Bronchus fibroblast of lung (primary cell): Measurements from ENCODE around the gene YJU2. TPM values are rescaled to one million over a fixed set of nuclear protein-coding genes. Genes with fewer than 3 reads are reported as not detected.

Experiments
- total RNA-seq: library from RNA; depleted of rRNA; stranded (reverse); fragments of >200 nt; gene quantifications from 2 replicates; pipeline ENCODE4 v1.2.3, GENCODE V29; 2015

Gene YJU2
- total RNA-seq, result 24.8 and 26.1 TPM in 2 replicates

GRCh38 chr19:4246767-4247593 lies at the start of gene YJU2:
Gene YJU2 (plus strand): TSS chr19:4247080. CDS start chr19:4247147, 67 bp downstream.

GRCh38 chr19:4229179-4229931 lies 17.5 kb upstream of the YJU2 start, which contains the start of gene EBI3:
Gene EBI3 (plus strand): TSS chr19:4229523. CDS start chr19:4229551, 28 bp downstream.

GRCh38 chr19:4278419-4279266 lies 31.8 kb downstream of the YJU2 start, which contains the start of gene SHD:
Gene SHD (plus strand): TSS chr19:4279266. CDS start chr19:4280064, 798 bp downstream.

GRCh38 chr19:4302243-4302640 lies 55.4 kb downstream of the YJU2 start, which contains the start of gene TMIGD2:
Gene TMIGD2 (minus strand): TSS chr19:4302389. CDS start chr19:4302385, 4 bp downstream.

GRCh38 chr19:4304538-4305256 lies 57.8 kb downstream of the YJU2 start, which contains the start of gene FSD1:
Gene FSD1 (plus strand): TSS chr19:4304598. CDS start chr19:4304747, 149 bp downstream.

Other genes with a start within 250 kb of the YJU2 start
- 14.3 and 20.5 TPM in 2 replicates for gene PIAS4, start 239.3 kb upstream of the YJU2 start, total RNA-seq
- gene ZBTB7A, start 180.2 kb upstream of the YJU2 start, total RNA-seq, result 20.2 and 24.9 TPM in 2 replicates
- gene MAP2K2, start 123.0 kb upstream of the YJU2 start, total RNA-seq, result 152 and 158 TPM in 2 replicates
- gene CREB3L3, start 93.4 kb upstream of the YJU2 start, total RNA-seq, result not detected in 2 replicates
- gene SIRT6, start 64.5 kb upstream of the YJU2 start, total RNA-seq, result 20.2 and 25.4 TPM in 2 replicates
- gene ANKRD24, start 64.4 kb upstream of the YJU2 start, total RNA-seq, result 0.15 and 2.0 TPM in 2 replicates
- 0.34 TPM in 1 of 2 replicates, not detected in the other for gene EBI3, start 17.6 kb upstream of the YJU2 start, total RNA-seq
- not detected in 2 replicates for gene SHD, start 32.2 kb downstream of the YJU2 start, total RNA-seq
- not detected in 2 replicates for gene TMIGD2, start 55.3 kb downstream of the YJU2 start, total RNA-seq
- 24.4 and 28.6 TPM in 2 replicates for gene FSD1, start 57.5 kb downstream of the YJU2 start, total RNA-seq
- gene STAP2, start 91.7 kb downstream of the YJU2 start, total RNA-seq, result 5.4 and 6.4 TPM in 2 replicates
- 3.5 and 4.8 TPM in 2 replicates for gene MPND, start 96.5 kb downstream of the YJU2 start, total RNA-seq
- 110 and 114 TPM in 2 replicates for gene SH3GL1, start 153.5 kb downstream of the YJU2 start, total RNA-seq
- 31.1 and 31.4 TPM in 2 replicates for gene CHAF1A, start 155.6 kb downstream of the YJU2 start, total RNA-seq
- 50.1 and 65.6 TPM in 2 replicates for gene UBXN6, start 210.7 kb downstream of the YJU2 start, total RNA-seq
- gene HDGFL2, start 225.2 kb downstream of the YJU2 start, total RNA-seq, result 74.9 and 86.6 TPM in 2 replicates